Karpas-422 (cell line): Measurements from ENCODE around the gene GNPDA1. TPM values are rescaled to one million over a fixed set of nuclear protein-coding genes. Genes with fewer than 3 reads are reported as not detected.

ENCODE experiments used
- DNase-seq: peaks from one replicate; pipeline ENCODE4 v3.0.0-alpha.2; 2015
- H2AFZ ChIP-seq: fragments of 200-600 bp; sonication (generic); 2 replicates; pipeline ENCODE4 v1.6.1; 2014; ENCODE audit warnings: antibody characterized with exemption, low read length, mixed read lengths
- H3K27ac ChIP-seq: fragments of 200-600 bp; sonication (generic); 2 replicates; pipeline ENCODE4 v1.5.1; 2014; ENCODE audit warnings: mild to moderate bottlenecking, low read length, moderate library complexity
- H3K27me3 ChIP-seq: fragments of 200-600 bp; sonication (generic); 2 replicates; pipeline ENCODE4 v1.6.1; 2014; ENCODE audit warnings: low read length, mixed read lengths
- H3K36me3 ChIP-seq: fragments of 200-600 bp; sonication (generic); 2 replicates; pipeline ENCODE4 v1.6.1; 2014; ENCODE audit warnings: low read length, mixed read lengths; ENCODE audit not compliant: insufficient read depth
- H3K4me1 ChIP-seq: fragments of 200-600 bp; sonication (generic); 2 replicates; pipeline ENCODE4 v1.6.1; 2014; ENCODE audit warnings: mild to moderate bottlenecking, low read length, mixed read lengths
- H3K4me2 ChIP-seq: fragments of 200-600 bp; sonication (generic); 2 replicates; pipeline ENCODE4 v1.6.1; 2014; ENCODE audit warnings: low read length, low read depth, mild to moderate bottlenecking; ENCODE audit not compliant: poor library complexity, severe bottlenecking
- H3K4me3 ChIP-seq: fragments of 200-600 bp; sonication (generic); 2 replicates; pipeline ENCODE4 v1.5.1; 2014; ENCODE audit warnings: mild to moderate bottlenecking, antibody characterized with exemption, low read length, mixed read lengths
- H3K79me2 ChIP-seq: fragments of 200-600 bp; sonication (generic); 2 replicates; pipeline ENCODE4 v1.6.1; 2014; ENCODE audit warnings: mild to moderate bottlenecking, low read length, mixed read lengths
- H3K9ac ChIP-seq: fragments of 200-600 bp; sonication (generic); 2 replicates; pipeline ENCODE4 v1.6.0; 2014; ENCODE audit warnings: low read length
- H3K9me2 ChIP-seq: fragments of 200-600 bp; sonication (generic), shearing (Covaris generic); replicated peaks from 2 replicates; pipeline ENCODE4 v1.6.0; 2014; ENCODE audit warnings: mild to moderate bottlenecking, low read length, moderate library complexity; ENCODE audit not compliant: insufficient read depth
- H3K9me3 ChIP-seq: fragments of 300-700, 200-600 bp; sonication (generic); 2 replicates; pipeline ENCODE4 v1.6.1; 2014; ENCODE audit warnings: low read length, mixed read lengths
- H4K20me1 ChIP-seq: fragments of 200-600 bp; sonication (generic); 2 replicates; pipeline ENCODE4 v1.6.1; 2014; ENCODE audit warnings: mild to moderate bottlenecking, antibody characterized with exemption, low read length, low read depth; ENCODE audit not compliant: insufficient read depth
- total RNA-seq: library from RNA; depleted of rRNA; stranded (reverse); fragments of >200 nt; shearing (Covaris generic); gene quantifications from 2 replicates; pipeline ENCODE4 v1.2.3, GENCODE V29; 2014; ENCODE audit warnings: low replicate concordance

The GNPDA1 gene
- total RNA-seq, 1 experiment from 2014 or later, result 45.0 TPM

GRCh38 chr5:141963701-141964100 is 49.1 kb downstream of the GNPDA1 start:
- DNase-seq, result no peak
- Histone ChIP-seq H3K4me2 (no peak overlapping the region), H3K27me3 (no peaks in the 10 kb centered on the region), H3K4me3 (no peak overlapping the region), H3K9me2 (no peaks in the 10 kb centered on the region), H3K27ac (no peak overlapping the region), H3K9me3 (no peaks in the 10 kb centered on the region), H3K36me3 (no peaks in the 10 kb centered on the region), H3K79me2 (no peaks in the 10 kb centered on the region), H3K9ac (no peak overlapping the region), H2AFZ (no peak overlapping the region), H3K4me1 (peaks cover 37% of the 10 kb centered on the region), H4K20me1 (no peaks in the 10 kb centered on the region)

GRCh38 chr5:141961466-141961865 is 51.4 kb downstream of the GNPDA1 start:
- Histone ChIP-seq H3K79me2 (no peaks in the 10 kb centered on the region), H3K4me2 (no peak overlapping the region), H4K20me1 (no peaks in the 10 kb centered on the region), H3K27ac (no peak overlapping the region), H2AFZ (no peak overlapping the region), H3K9ac (peak overlapping the region; percentile 0; the same call in 1 of the 2 replicates), H3K9me3 (no peaks in the 10 kb centered on the region), H3K4me1 (peaks cover 15% of the 10 kb centered on the region), H3K27me3 (no peaks in the 10 kb centered on the region), H3K36me3 (no peaks in the 10 kb centered on the region), H3K9me2 (no peaks in the 10 kb centered on the region), H3K4me3 (no peak overlapping the region)
- DNase-seq, result no peak

- Histone ChIP-seq H3K36me3 (no peaks in the 10 kb centered on the region), H3K9ac (peak overlapping the region; percentile 0; the same call in 1 of the 2 replicates), H4K20me1 (no peaks in the 10 kb centered on the region), H3K27ac (no peak overlapping the region), H3K9me3 (no peaks in the 10 kb centered on the region), H2AFZ (peak overlapping the region; percentile 10), H3K4me2 (peak overlapping the region; percentile 56), H3K4me3 (no peak overlapping the region), H3K4me1 (peaks cover 13% of the 10 kb centered on the region), H3K9me2 (no peaks in the 10 kb centered on the region), H3K79me2 (no peaks in the 10 kb centered on the region), H3K27me3 (no peaks in the 10 kb centered on the region)
- peak; percentile 96 for DNase-seq
Observed at GRCh38 chr5:141960449-141961323, 52.1 kb downstream of the GNPDA1 start.

- H3K9me3 ChIP-seq, result no peaks in the 10 kb centered on the region
- H2AFZ ChIP-seq, result no peak overlapping the region
- H3K4me2 ChIP-seq, result no peak overlapping the region
- no peak overlapping the region for H3K27ac ChIP-seq
- peak; percentile 62 for DNase-seq
- no peak overlapping the region for H3K4me3 ChIP-seq
- peaks cover 13% of the 10 kb centered on the region for H3K4me1 ChIP-seq
- H3K27me3 ChIP-seq, result no peaks in the 10 kb centered on the region
- H3K36me3 ChIP-seq, result no peaks in the 10 kb centered on the region
- no peaks in the 10 kb centered on the region for H3K79me2 ChIP-seq
- no peak overlapping the region for H3K9ac ChIP-seq
- no peaks in the 10 kb centered on the region for H3K9me2 ChIP-seq
- no peaks in the 10 kb centered on the region for H4K20me1 ChIP-seq
Observed at GRCh38 chr5:141960018-141960417, 52.8 kb downstream of the GNPDA1 start.

- no peak overlapping the region for H2AFZ ChIP-seq
- no peak overlapping the region for H3K27ac ChIP-seq
- no peak overlapping the region for H3K4me3 ChIP-seq
- peaks cover 21% of the 10 kb centered on the region for H3K4me1 ChIP-seq
- no peak overlapping the region for H3K9ac ChIP-seq
- no peaks in the 10 kb centered on the region for H3K9me3 ChIP-seq
- no peaks in the 10 kb centered on the region for H3K9me2 ChIP-seq
- no peak overlapping the region for H3K4me2 ChIP-seq
- H3K36me3 ChIP-seq, result no peaks in the 10 kb centered on the region
- no peaks in the 10 kb centered on the region for H4K20me1 ChIP-seq
- no peak for DNase-seq
- H3K27me3 ChIP-seq, result no peaks in the 10 kb centered on the region
- H3K79me2 ChIP-seq, result no peaks in the 10 kb centered on the region
Observed at GRCh38 chr5:141958546-141959172, 54.2 kb downstream of the GNPDA1 start.

- H2AFZ ChIP-seq, result no peak within 1 kb of the TSS
- peaks cover 21% of the 10 kb centered on the region for H3K4me1 ChIP-seq
- DNase-seq, result no peak
- H3K27me3 ChIP-seq, result no peaks in the 10 kb centered on the region
- H3K27ac ChIP-seq, result no peak within 1 kb of the TSS
- no peaks in the 10 kb centered on the region for H3K36me3 ChIP-seq
- no peak within 1 kb of the TSS for H3K4me3 ChIP-seq
- H3K9me3 ChIP-seq, result no peaks in the 10 kb centered on the region
- H3K4me2 ChIP-seq, result no peak within 1 kb of the TSS
- H3K9me2 ChIP-seq, result no peaks in the 10 kb centered on the region
- no peak within 1 kb of the TSS for H3K9ac ChIP-seq
- no peaks in the 10 kb centered on the region for H3K79me2 ChIP-seq
- H4K20me1 ChIP-seq, result no peaks in the 10 kb centered on the region
Observed at GRCh38 chr5:141958113-141958512, 54.7 kb downstream of the GNPDA1 start, which contains the start of gene PCDH12. Gene PCDH12 (minus strand): TSS chr5:141958202. CDS start chr5:141957851, 351 bp downstream.

- no peaks in the 10 kb centered on the region for H3K36me3 ChIP-seq
- peaks cover 21% of the 10 kb centered on the region for H3K4me1 ChIP-seq
- H4K20me1 ChIP-seq, result no peaks in the 10 kb centered on the region
- H2AFZ ChIP-seq, result no peak overlapping the region
- no peak overlapping the region for H3K9ac ChIP-seq
- H3K27me3 ChIP-seq, result no peaks in the 10 kb centered on the region
- no peak overlapping the region for H3K4me2 ChIP-seq
- H3K27ac ChIP-seq, result no peak overlapping the region
- no peaks in the 10 kb centered on the region for H3K9me2 ChIP-seq
- H3K79me2 ChIP-seq, result no peaks in the 10 kb centered on the region
- no peaks in the 10 kb centered on the region for H3K9me3 ChIP-seq
- no peak for DNase-seq
- H3K4me3 ChIP-seq, result no peak overlapping the region
Observed at GRCh38 chr5:141957367-141957996, 55.3 kb downstream of the GNPDA1 start.

- Histone ChIP-seq H3K4me3 (no peak overlapping the region), H4K20me1 (no peaks in the 10 kb centered on the region), H3K9me2 (no peaks in the 10 kb centered on the region), H3K27ac (no peak overlapping the region), H3K9ac (no peak overlapping the region), H2AFZ (no peak overlapping the region), H3K79me2 (no peaks in the 10 kb centered on the region), H3K27me3 (no peaks in the 10 kb centered on the region), H3K4me2 (no peak overlapping the region), H3K4me1 (peaks cover 8% of the 10 kb centered on the region), H3K36me3 (no peaks in the 10 kb centered on the region), H3K9me3 (no peaks in the 10 kb centered on the region)
- no peak for DNase-seq
Observed at GRCh38 chr5:141954194-141954593, 58.6 kb downstream of the GNPDA1 start.
